ENCODE data around the gene CARM1. TPM values are rescaled to one million over a fixed set of nuclear protein-coding genes. Genes with fewer than 3 reads are reported as not detected.

CARM1 gene
- total and polyA plus RNA-seq, 2 donors (not counting 3 experiments of a cell fraction or from before 2014, with no cell fraction given), result 65.6 to 70.8 TPM

- intact Hi-C loops (cut with micrococcal nuclease), result no loop called here
- CTCF ChIA-PET, result interaction anchor here (1.9 kb wide), 1 partner anchor 29 kb away, joined by 12 read pairs; no protein-coding TSS in a partner anchor
- no peak overlapping the region for H3K4me3 ChIP-seq (replicated peaks in 1 of 3; ENCODE audit: insufficient read depth in 1 of 3, low read depth in 1 of 3, low read length in 3 of 3)
These were observed 99.9 kb downstream of the CARM1 start for GRCh38 chr19:10971107-10971726.

More at GRCh38 chr19:10971107-10971726, 99.9 kb downstream of the CARM1 start:
- DNase-seq (ENCODE audit: low read depth, low spot score) (no peak), FAIRE-seq (no peak)
- H2AFZ ChIP-seq (ENCODE audit: low read depth, low read length), result no peak overlapping the region
- no peaks in the 10 kb centered on the region for H4K20me1 ChIP-seq (replicated peaks; ENCODE audit: control insufficient read depth, extremely low read depth, insufficient read depth, low read length)
- BruUV-seq (replicated peaks), result no TSS peak
- H3K9ac ChIP-seq (replicated peaks; ENCODE audit: extremely low read depth, insufficient read depth, low read length), result no peak overlapping the region
- peaks cover 91% of the 10 kb centered on the region for H3K79me2 ChIP-seq (ENCODE audit: control insufficient read depth, insufficient read depth, low read length)
- dilution Hi-C loops (cut with MboI; ENCODE audit: extremely low pct_ligation_motif_present, low sequenced_read_pairs), result no loop called here
- TF ChIP-seq, protein P1, sequence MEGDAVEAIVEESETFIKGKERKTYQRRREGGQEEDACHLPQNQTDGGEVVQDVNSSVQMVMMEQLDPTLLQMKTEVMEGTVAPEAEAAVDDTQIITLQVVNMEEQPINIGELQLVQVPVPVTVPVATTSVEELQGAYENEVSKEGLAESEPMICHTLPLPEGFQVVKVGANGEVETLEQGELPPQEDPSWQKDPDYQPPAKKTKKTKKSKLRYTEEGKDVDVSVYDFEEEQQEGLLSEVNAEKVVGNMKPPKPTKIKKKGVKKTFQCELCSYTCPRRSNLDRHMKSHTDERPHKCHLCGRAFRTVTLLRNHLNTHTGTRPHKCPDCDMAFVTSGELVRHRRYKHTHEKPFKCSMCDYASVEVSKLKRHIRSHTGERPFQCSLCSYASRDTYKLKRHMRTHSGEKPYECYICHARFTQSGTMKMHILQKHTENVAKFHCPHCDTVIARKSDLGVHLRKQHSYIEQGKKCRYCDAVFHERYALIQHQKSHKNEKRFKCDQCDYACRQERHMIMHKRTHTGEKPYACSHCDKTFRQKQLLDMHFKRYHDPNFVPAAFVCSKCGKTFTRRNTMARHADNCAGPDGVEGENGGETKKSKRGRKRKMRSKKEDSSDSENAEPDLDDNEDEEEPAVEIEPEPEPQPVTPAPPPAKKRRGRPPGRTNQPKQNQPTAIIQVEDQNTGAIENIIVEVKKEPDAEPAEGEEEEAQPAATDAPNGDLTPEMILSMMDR (IDR thresholded peaks at IDR 0.05; ENCODE audit: extremely low read depth in 1 of 2, insufficient read depth in 1 of 2, low read depth in 1 of 2, low read length in 2 of 2), result no peak
- no peak for TF ChIP-seq MYC (IDR thresholded peaks at IDR 0.05; ENCODE audit: low read depth, low read length)
- TF ChIP-seq MAX (IDR thresholded peaks at IDR 0.05; ENCODE audit: insufficient read depth, insufficient read length), result no peak
- no peak for TF ChIP-seq FOS (IDR thresholded peaks at IDR 0.05; ENCODE audit: borderline replicate concordance, insufficient read depth, low read length)
- no peak for TF ChIP-seq POLR2AphosphoS5 (IDR thresholded peaks at IDR 0.05; ENCODE audit: insufficient read depth, low read depth, low read length)
- no peak for TF ChIP-seq POLR2A (IDR thresholded peaks at IDR 0.05; ENCODE audit: low read depth, low read length)
- TF ChIP-seq GATA2 (IDR thresholded peaks at IDR 0.05; ENCODE audit: insufficient read depth, insufficient read length, low read depth, low read length), result no peak
- no peak for TF ChIP-seq JUN (IDR thresholded peaks at IDR 0.05; ENCODE audit: borderline replicate concordance, insufficient read depth, insufficient read length, low read depth)
- TF ChIP-seq EZH2 (IDR thresholded peaks at IDR 0.05; ENCODE audit: borderline replicate concordance, low read depth, low read length, severe bottlenecking), result no peak
- H3K36me3 ChIP-seq (ENCODE audit: control insufficient read depth in 2 of 2, extremely low read depth in 1 of 2, insufficient read depth in 2 of 2, low read length in 2 of 2), result no peaks in the 10 kb centered on the region
- no peak overlapping the region for H3K4me2 ChIP-seq (ENCODE audit: insufficient read depth, low read length)
- peaks cover 7% of the 10 kb centered on the region for H3K4me1 ChIP-seq (ENCODE audit: control insufficient read depth, extremely low read depth, insufficient read depth, low read length)
- no peaks in the 10 kb centered on the region for H3K27me3 ChIP-seq (ENCODE audit: control insufficient read depth in 2 of 2, insufficient read depth in 2 of 2, low read length in 2 of 2)
- no peaks in the 10 kb centered on the region for H3K9me3 ChIP-seq (replicated peaks; ENCODE audit: control insufficient read depth, insufficient read depth, low read length)
- H3K27ac ChIP-seq (ENCODE audit: insufficient read depth, low read depth, low read length), result no peak overlapping the region
- POLR2A ChIA-PET, result no interaction called here
- no peaks in the 10 kb centered on the region for H3K9me1 ChIP-seq (replicated peaks; ENCODE audit: control insufficient read depth, extremely low read depth, insufficient read depth, low read length)

Small RNA genes lying within 50 kb of the gene (microRNA-seq; reads per million reads assigned to microRNA genes)
- gene MIR6793 (ENCODE audit: borderline number of aligned reads, borderline replicate concordance), result not detected

Small RNA genes lying within 50 kb of the gene (small RNA-seq; reads per million reads assigned to genes)
- not detected for gene MIR6793 (ENCODE audit: insufficient read depth, insufficient read length, low read depth, low replicate concordance)

Other genes with a start within 250 kb of the CARM1 start
- gene SLC44A2, start 246.0 kb upstream of the CARM1 start, total RNA-seq, result 130 and 136 TPM in 2 replicates
- gene SLC44A2, start 246.0 kb upstream of the CARM1 start, polyA plus RNA-seq, result 94.2 and 97.7 TPM in 2 replicates
- 425 and 459 TPM in 2 replicates for gene ILF3, start 217.2 kb upstream of the CARM1 start, total RNA-seq
- gene ILF3, start 217.2 kb upstream of the CARM1 start, polyA plus RNA-seq, result 186 and 187 TPM in 2 replicates
- 38.2 and 41.7 TPM in 2 replicates for gene QTRT1, start 170.1 kb upstream of the CARM1 start, total RNA-seq
- 61.0 and 64.9 TPM in 2 replicates for gene QTRT1, start 170.1 kb upstream of the CARM1 start, polyA plus RNA-seq
- gene DNM2, start 153.5 kb upstream of the CARM1 start, total RNA-seq, result 164 and 175 TPM in 2 replicates
- gene DNM2, start 153.5 kb upstream of the CARM1 start, polyA plus RNA-seq, result 81.8 and 89.9 TPM in 2 replicates
- gene TMED1, start 35.3 kb upstream of the CARM1 start, total RNA-seq, result 31.2 and 33.9 TPM in 2 replicates
- 60.4 and 63.6 TPM in 2 replicates for gene TMED1, start 35.3 kb upstream of the CARM1 start, polyA plus RNA-seq
- gene C19orf38, start 23.1 kb upstream of the CARM1 start, total RNA-seq, result not detected in 2 replicates
- gene C19orf38, start 23.1 kb upstream of the CARM1 start, polyA plus RNA-seq, result not detected in 2 replicates
- gene YIPF2, start 57.1 kb downstream of the CARM1 start, total RNA-seq, result 45.3 and 47.8 TPM in 2 replicates
- 104 and 148 TPM in 2 replicates for gene YIPF2, start 57.1 kb downstream of the CARM1 start, polyA plus RNA-seq
- gene TIMM29, start 57.3 kb downstream of the CARM1 start, total RNA-seq, result 16.4 and 20.6 TPM in 2 replicates
- gene TIMM29, start 57.3 kb downstream of the CARM1 start, polyA plus RNA-seq, result 10.7 and 12.3 TPM in 2 replicates
- gene SMARCA4, start 89.5 kb downstream of the CARM1 start, total RNA-seq, result 177 and 178 TPM in 2 replicates
- gene SMARCA4, start 89.5 kb downstream of the CARM1 start, polyA plus RNA-seq, result 63.0 and 65.0 TPM in 2 replicates
- 174 and 175 TPM in 2 replicates for gene LDLR, start 217.9 kb downstream of the CARM1 start, total RNA-seq
- 142 and 144 TPM in 2 replicates for gene LDLR, start 217.9 kb downstream of the CARM1 start, polyA plus RNA-seq